Karpas-422 (cell line): Measurements from ENCODE around the gene TMEM186. TPM values are rescaled to one million over a fixed set of nuclear protein-coding genes. Genes with fewer than 3 reads are reported as not detected.

Experiments used
- DNase-seq: peaks from one replicate; pipeline ENCODE4 v3.0.0-alpha.2; 2015
- H2AFZ ChIP-seq: fragments of 200-600 bp; sonication (generic); 2 replicates; pipeline ENCODE4 v1.6.1; 2014; ENCODE audit warnings: antibody characterized with exemption, low read length, mixed read lengths
- H3K27ac ChIP-seq: fragments of 200-600 bp; sonication (generic); 2 replicates; pipeline ENCODE4 v1.5.1; 2014; ENCODE audit warnings: mild to moderate bottlenecking, low read length, moderate library complexity
- H3K27me3 ChIP-seq: fragments of 200-600 bp; sonication (generic); 2 replicates; pipeline ENCODE4 v1.6.1; 2014; ENCODE audit warnings: low read length, mixed read lengths
- H3K36me3 ChIP-seq: fragments of 200-600 bp; sonication (generic); 2 replicates; pipeline ENCODE4 v1.6.1; 2014; ENCODE audit warnings: low read length, mixed read lengths; ENCODE audit not compliant: insufficient read depth
- H3K4me1 ChIP-seq: fragments of 200-600 bp; sonication (generic); 2 replicates; pipeline ENCODE4 v1.6.1; 2014; ENCODE audit warnings: mild to moderate bottlenecking, low read length, mixed read lengths
- H3K4me2 ChIP-seq: fragments of 200-600 bp; sonication (generic); 2 replicates; pipeline ENCODE4 v1.6.1; 2014; ENCODE audit warnings: low read length, low read depth, mild to moderate bottlenecking; ENCODE audit not compliant: poor library complexity, severe bottlenecking
- H3K4me3 ChIP-seq: fragments of 200-600 bp; sonication (generic); 2 replicates; pipeline ENCODE4 v1.5.1; 2014; ENCODE audit warnings: mild to moderate bottlenecking, antibody characterized with exemption, low read length, mixed read lengths
- H3K79me2 ChIP-seq: fragments of 200-600 bp; sonication (generic); 2 replicates; pipeline ENCODE4 v1.6.1; 2014; ENCODE audit warnings: mild to moderate bottlenecking, low read length, mixed read lengths
- H3K9ac ChIP-seq: fragments of 200-600 bp; sonication (generic); 2 replicates; pipeline ENCODE4 v1.6.0; 2014; ENCODE audit warnings: low read length
- H3K9me2 ChIP-seq: fragments of 200-600 bp; sonication (generic), shearing (Covaris generic); replicated peaks from 2 replicates; pipeline ENCODE4 v1.6.0; 2014; ENCODE audit warnings: mild to moderate bottlenecking, low read length, moderate library complexity; ENCODE audit not compliant: insufficient read depth
- H3K9me3 ChIP-seq: fragments of 300-700, 200-600 bp; sonication (generic); 2 replicates; pipeline ENCODE4 v1.6.1; 2014; ENCODE audit warnings: low read length, mixed read lengths
- H4K20me1 ChIP-seq: fragments of 200-600 bp; sonication (generic); 2 replicates; pipeline ENCODE4 v1.6.1; 2014; ENCODE audit warnings: mild to moderate bottlenecking, antibody characterized with exemption, low read length, low read depth; ENCODE audit not compliant: insufficient read depth
- total RNA-seq: library from RNA; depleted of rRNA; stranded (reverse); fragments of >200 nt; shearing (Covaris generic); gene quantifications from 2 replicates; pipeline ENCODE4 v1.2.3, GENCODE V29; 2014; ENCODE audit warnings: low replicate concordance

TMEM186 gene
- total RNA-seq, 1 experiment from 2014 or later, result 4.9 TPM

DNA sequence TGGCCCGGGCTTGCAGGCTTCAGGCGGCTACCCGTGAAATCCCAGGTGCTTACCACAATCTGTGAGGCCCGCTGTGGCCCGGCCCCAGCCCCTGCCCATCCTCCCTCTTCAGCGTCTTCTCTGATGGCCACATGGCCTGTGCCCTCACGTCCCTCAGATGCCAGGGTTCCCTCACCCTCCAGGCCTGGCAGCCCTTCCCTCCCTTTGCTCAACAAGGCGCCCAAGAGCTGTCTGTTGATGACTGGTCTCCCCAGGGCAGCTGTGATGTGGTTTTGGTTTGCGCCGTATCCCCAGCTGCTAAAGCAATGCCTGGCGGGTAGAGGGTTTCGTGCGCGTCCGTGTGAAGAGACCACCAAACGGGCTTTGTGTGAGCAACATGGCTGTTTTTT, 35.3 kb upstream of the TMEM186 start:
- Histone ChIP-seq H3K36me3 (peaks cover 29% of the 10 kb centered on the region; the same call in 1 of the 2 replicates), H3K4me2 (no peak overlapping the region), H3K9me3 (no peaks in the 10 kb centered on the region), H3K4me3 (no peak overlapping the region), H4K20me1 (0 out of 2 replicates have a peak, but pooled peaks cover 7% of the 10 kb centered on the region), H3K79me2 (peaks cover 40% of the 10 kb centered on the region), H3K4me1 (peaks cover 5% of the 10 kb centered on the region), H3K27me3 (no peaks in the 10 kb centered on the region), H3K27ac (no peak overlapping the region), H3K9me2 (no peaks in the 10 kb centered on the region), H2AFZ (no peak overlapping the region), H3K9ac (no peak overlapping the region)
- no peak for DNase-seq

DNA sequence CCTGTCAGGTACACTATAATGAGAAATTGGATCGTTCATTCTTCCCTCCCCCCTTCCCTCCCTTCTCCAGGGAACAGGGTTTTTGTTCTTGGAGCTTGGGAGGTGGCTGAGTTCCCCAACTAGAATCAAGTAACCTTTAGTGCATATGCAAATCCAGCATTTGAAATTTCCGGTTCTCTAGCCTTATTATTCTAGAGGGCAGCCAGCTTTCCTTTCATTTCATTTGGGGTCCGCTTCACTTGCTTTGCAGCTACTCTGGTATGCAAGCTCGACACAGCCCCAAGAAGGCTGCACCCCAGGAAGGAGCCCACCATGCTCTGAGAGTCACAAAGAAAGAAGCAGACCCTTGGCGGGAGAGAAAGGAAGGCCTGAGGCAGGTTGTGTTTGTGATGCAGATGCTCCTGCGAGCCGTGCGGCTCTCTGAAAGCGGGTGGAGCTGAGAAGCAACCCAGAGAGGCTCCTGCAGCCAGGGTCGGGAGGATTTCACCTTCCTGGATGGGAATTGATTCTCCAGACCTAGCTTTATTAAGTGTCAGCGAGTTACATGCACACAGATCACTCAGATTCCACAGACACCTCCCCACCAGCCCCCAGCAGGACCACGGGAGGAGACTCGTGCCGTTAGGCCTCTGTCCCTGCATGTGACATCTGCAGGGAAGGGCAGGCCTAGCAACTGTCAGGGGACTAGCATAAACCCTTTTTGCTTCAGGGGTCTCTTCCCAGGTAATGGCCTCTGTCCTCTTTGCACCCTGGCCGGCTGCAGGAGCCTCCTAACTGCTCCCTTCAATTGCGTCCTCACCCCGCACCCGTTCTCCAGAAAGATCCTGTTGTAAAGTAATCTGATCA, 34.7 kb upstream of the TMEM186 start:
- H3K4me2 ChIP-seq, result no peak overlapping the region
- H2AFZ ChIP-seq, result no peak overlapping the region
- peaks cover 29% of the 10 kb centered on the region; the same call in 1 of the 2 replicates for H3K36me3 ChIP-seq

DNA sequence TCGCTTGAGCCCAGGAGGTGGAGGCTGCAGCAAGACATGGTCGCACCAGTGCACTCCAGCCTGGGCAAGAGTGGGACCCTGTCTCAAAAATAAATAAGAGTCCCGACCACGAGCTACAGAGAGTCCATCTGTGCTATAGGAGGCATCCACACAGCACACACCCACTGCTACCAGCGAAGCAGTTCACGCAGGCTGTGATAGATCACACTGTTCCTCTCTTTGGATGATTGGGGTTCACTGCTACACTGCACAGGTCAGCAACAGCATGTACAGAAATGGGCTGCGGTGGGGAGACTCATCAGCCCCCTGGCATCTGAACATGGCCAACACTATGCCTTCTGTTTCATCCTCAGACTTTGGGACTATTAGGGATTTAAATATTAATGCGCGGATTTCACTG, 34.0 kb upstream of the TMEM186 start:
- Histone ChIP-seq H3K9me2 (no peaks in the 10 kb centered on the region), H3K4me2 (no peak overlapping the region)

More for the DNA sequence above, 34.7 kb upstream of the TMEM186 start:
- no peaks in the 10 kb centered on the region for H3K9me3 ChIP-seq
- H3K79me2 ChIP-seq, result peaks cover 40% of the 10 kb centered on the region
- no peaks in the 10 kb centered on the region for H3K27me3 ChIP-seq
- H3K9me2 ChIP-seq, result no peaks in the 10 kb centered on the region
- peaks cover 5% of the 10 kb centered on the region for H3K4me1 ChIP-seq
- no peak overlapping the region for H3K4me3 ChIP-seq
- no peak overlapping the region for H3K9ac ChIP-seq
- DNase-seq, result peak; percentile 40
- H3K27ac ChIP-seq, result no peak overlapping the region
- 0 out of 2 replicates have a peak, but pooled peaks cover 7% of the 10 kb centered on the region for H4K20me1 ChIP-seq

GRCh38 chr16:8828541-8829165, 31.2 kb upstream of the TMEM186 start:
- Histone ChIP-seq H3K79me2 (peaks cover 49% of the 10 kb centered on the region), H3K4me1 (peaks cover 5% of the 10 kb centered on the region), H3K9me2 (no peaks in the 10 kb centered on the region), H3K4me3 (no peak overlapping the region), H3K36me3 (peaks cover 46% of the 10 kb centered on the region; the same call in 1 of the 2 replicates), H3K27me3 (no peaks in the 10 kb centered on the region), H4K20me1 (0 out of 2 replicates have a peak, but pooled peaks cover 7% of the 10 kb centered on the region), H3K27ac (no peak overlapping the region), H2AFZ (no peak overlapping the region), H3K9ac (no peak overlapping the region), H3K4me2 (no peak overlapping the region), H3K9me3 (no peaks in the 10 kb centered on the region)
- no peak for DNase-seq

More for the DNA sequence above, 34.0 kb upstream of the TMEM186 start:
- 0 out of 2 replicates have a peak, but pooled peaks cover 7% of the 10 kb centered on the region for H4K20me1 ChIP-seq
- H3K9me3 ChIP-seq, result no peaks in the 10 kb centered on the region
- no peak overlapping the region for H2AFZ ChIP-seq
- peaks cover 5% of the 10 kb centered on the region for H3K4me1 ChIP-seq
- H3K79me2 ChIP-seq, result peaks cover 40% of the 10 kb centered on the region
- H3K27ac ChIP-seq, result no peak overlapping the region
- DNase-seq, result no peak
- no peak overlapping the region for H3K4me3 ChIP-seq
- no peak overlapping the region for H3K9ac ChIP-seq
- H3K36me3 ChIP-seq, result peaks cover 30% of the 10 kb centered on the region; the same call in 1 of the 2 replicates
- H3K27me3 ChIP-seq, result no peaks in the 10 kb centered on the region

DNA sequence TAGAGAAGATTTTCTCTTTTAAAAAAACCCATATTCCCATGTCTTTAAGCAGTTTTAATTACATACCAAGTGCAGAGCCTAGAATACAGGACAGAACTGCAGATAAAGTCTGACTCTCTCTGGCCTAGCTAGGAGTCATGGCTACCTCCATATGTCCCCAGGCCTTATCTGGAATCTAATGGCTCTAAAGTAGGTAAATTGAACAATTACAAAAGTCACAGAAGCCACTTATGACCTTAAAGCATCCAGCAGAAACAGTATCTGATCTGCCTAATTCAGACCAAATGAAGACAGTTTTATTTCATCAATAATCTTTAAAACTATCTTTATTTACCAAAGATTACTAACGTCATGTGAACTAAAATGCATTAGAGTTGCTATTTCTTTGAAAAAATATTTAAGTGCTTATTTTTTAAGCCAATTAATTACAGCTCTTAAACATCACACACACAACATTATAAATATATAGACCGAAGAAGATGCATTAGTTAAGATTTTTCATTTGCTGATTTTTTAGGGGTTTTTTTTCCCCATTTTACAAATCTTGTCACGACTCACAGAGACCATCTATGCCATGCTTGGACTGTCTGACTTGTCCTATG, 28.9 kb upstream of the TMEM186 start:
- Histone ChIP-seq H3K9ac (no peak overlapping the region), H3K36me3 (peaks cover 47% of the 10 kb centered on the region; the same call in 1 of the 2 replicates), H3K4me3 (no peak overlapping the region), H3K27me3 (no peaks in the 10 kb centered on the region), H3K79me2 (peaks cover 37% of the 10 kb centered on the region), H4K20me1 (no peaks in the 10 kb centered on the region), H3K9me2 (no peaks in the 10 kb centered on the region), H2AFZ (no peak overlapping the region), H3K27ac (no peak overlapping the region), H3K4me2 (no peak overlapping the region), H3K9me3 (no peaks in the 10 kb centered on the region), H3K4me1 (peaks cover 1% of the 10 kb centered on the region)
- DNase-seq, result no peak

DNA sequence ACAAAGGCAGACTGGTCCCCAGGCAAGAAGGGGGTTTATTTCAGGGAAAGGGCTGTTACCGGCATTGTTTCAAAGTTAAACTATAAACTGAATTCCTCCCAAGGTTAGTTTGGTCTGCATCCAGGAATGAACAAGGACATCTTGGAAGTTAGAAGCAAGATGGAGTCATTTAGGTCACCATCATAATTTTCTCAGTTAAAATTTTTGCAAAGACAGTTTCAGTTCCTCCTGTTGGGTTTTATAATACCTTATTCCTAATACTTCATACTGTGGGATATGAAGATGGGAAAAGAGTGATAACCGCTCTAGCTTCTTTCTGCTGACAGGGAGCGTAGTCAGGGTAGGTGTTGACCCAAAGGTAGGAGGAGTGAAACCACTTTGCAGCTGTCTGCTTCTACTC, 25.0 kb upstream of the TMEM186 start:
- H3K9me3 ChIP-seq, result no peaks in the 10 kb centered on the region
- peaks cover 36% of the 10 kb centered on the region; the same call in 1 of the 2 replicates for H3K36me3 ChIP-seq

DNA sequence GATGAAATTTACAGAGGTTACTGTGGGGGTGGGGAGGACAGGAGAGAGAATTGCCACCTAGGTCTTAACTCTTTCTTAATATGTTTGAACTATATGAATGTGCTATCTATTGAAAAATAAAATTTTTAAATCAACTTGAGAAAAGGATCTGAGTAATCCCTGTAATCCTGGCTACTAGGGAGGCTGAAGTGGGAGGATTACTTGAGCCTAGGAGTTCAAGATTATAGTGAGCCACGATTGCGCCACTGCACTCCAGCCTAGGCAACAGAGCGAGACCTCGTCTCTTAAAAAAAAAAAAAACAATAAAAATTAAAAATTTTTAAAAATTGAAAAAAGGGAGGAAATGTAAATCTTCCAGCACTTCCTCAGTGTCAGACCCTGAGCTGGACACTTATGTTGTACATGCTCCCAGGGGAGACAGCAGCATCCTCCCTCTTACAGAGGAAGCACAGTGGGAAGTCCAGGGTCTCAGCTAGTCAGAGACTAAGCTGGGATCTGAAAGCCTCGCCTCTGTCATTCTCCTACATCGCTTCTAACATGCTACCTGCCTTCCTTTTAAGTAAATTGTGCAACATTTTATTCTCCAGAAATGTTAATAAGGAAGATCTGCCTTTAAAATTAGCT, 22.1 kb upstream of the TMEM186 start:
- Histone ChIP-seq H3K9ac (no peak overlapping the region), H3K4me2 (no peak overlapping the region), H3K36me3 (peaks cover 46% of the 10 kb centered on the region), H3K9me2 (no peaks in the 10 kb centered on the region), H3K9me3 (no peaks in the 10 kb centered on the region), H2AFZ (no peak overlapping the region), H3K4me1 (peaks cover 5% of the 10 kb centered on the region), H3K27ac (no peak overlapping the region), H4K20me1 (no peaks in the 10 kb centered on the region), H3K4me3 (no peak overlapping the region), H3K27me3 (no peaks in the 10 kb centered on the region), H3K79me2 (peaks cover 23% of the 10 kb centered on the region; the same call in 1 of the 2 replicates)
- no peak for DNase-seq

More for the DNA sequence above, 25.0 kb upstream of the TMEM186 start:
- DNase-seq, result no peak
- Histone ChIP-seq H4K20me1 (no peaks in the 10 kb centered on the region), H3K27me3 (no peaks in the 10 kb centered on the region), H3K27ac (no peak overlapping the region), H3K9ac (no peak overlapping the region), H3K4me1 (no peaks in the 10 kb centered on the region), H3K4me3 (no peak overlapping the region), H3K4me2 (no peak overlapping the region), H2AFZ (no peak overlapping the region), H3K79me2 (peaks cover 20% of the 10 kb centered on the region; the same call in 1 of the 2 replicates), H3K9me2 (no peaks in the 10 kb centered on the region)
